Activated naive CD8-positive, alpha-beta T cell treated with anti-CD3 and anti-CD28 coated beads for 36 hours (primary cell): ENCODE data around the gene EXD1. TPM values are rescaled to one million over a fixed set of nuclear protein-coding genes. Genes with fewer than 3 reads are reported as not detected.
"Not testable (repeated sequence)": the region's sequence is repeated elsewhere in the genome, so short reads cannot be mapped to it uniquely, and the experiment has no call there.

Source experiments
- DNase-seq: peaks from one replicate; pipeline ENCODE4 v3.0.0; 2021
- H3K27ac Mint-ChIP-seq: one replicate; pipeline ENCODE4 v1.8.0; 2022; ENCODE audit warnings: mild to moderate bottlenecking, moderate library complexity, mixed read lengths
- H3K27me3 Mint-ChIP-seq: one replicate; pipeline ENCODE4 v1.8.0; 2022; ENCODE audit warnings: mild to moderate bottlenecking, mixed read lengths
- H3K36me3 Mint-ChIP-seq: one replicate; pipeline ENCODE4 v1.8.0; 2021; ENCODE audit warnings: mild to moderate bottlenecking, mixed read lengths
- H3K4me1 Mint-ChIP-seq: one replicate; pipeline ENCODE4 v1.8.0; 2021; ENCODE audit warnings: mixed read lengths
- H3K4me3 Mint-ChIP-seq: one replicate; pipeline ENCODE4 v1.8.0; 2022; ENCODE audit warnings: mild to moderate bottlenecking, moderate library complexity, mixed read lengths
- H3K9me3 Mint-ChIP-seq: one replicate; pipeline ENCODE4 v1.8.0; 2022; ENCODE audit warnings: mixed read lengths
- total RNA-seq, 2 experiments: library from RNA; stranded (reverse); gene quantifications; one replicate each; pipeline ENCODE4 v1.2.3, GENCODE V29; 2021

EXD1 gene
- total RNA-seq, 2 experiments from 2014 or later, result not detected

GRCh38 chr15:41135580-41135979 lies 95.0 kb downstream of the EXD1 start:
- not testable (repeated sequence) for H3K27ac Mint-ChIP-seq, H3K4me1 Mint-ChIP-seq, H3K27me3 Mint-ChIP-seq, DNase-seq, H3K36me3 Mint-ChIP-seq, H3K4me3 Mint-ChIP-seq, H3K9me3 Mint-ChIP-seq

- Mint-ChIP-seq H3K27me3 (peaks cover 4% of the 10 kb centered on the region), H3K27ac (no peak overlapping the region), H3K36me3 (no peaks in the 10 kb centered on the region), H3K9me3 (no peaks in the 10 kb centered on the region), H3K4me1 (no peaks in the 10 kb centered on the region), H3K4me3 (no peak overlapping the region)
- DNase-seq, result no peak
Measured at GRCh38 chr15:41133454-41133853, 97.1 kb downstream of the EXD1 start.

Other genes starting within 250 kb of the EXD1 start
- gene INO80, start 114.5 kb downstream of the EXD1 start, total RNA-seq, result 10 to 100 TPM; 26.1 to 26.3 TPM
- 10 to 100 TPM; 29.1 to 32.8 TPM for gene CHP1, start 511 bp upstream of the EXD1 start, total RNA-seq
- gene OIP5, start 101.8 kb upstream of the EXD1 start, total RNA-seq, result 10 to 100 TPM; 21.6 to 23.0 TPM
- gene NUSAP1, start 102.1 kb upstream of the EXD1 start, total RNA-seq, result 100 to 1,000 TPM; 155 to 165 TPM
- gene NDUFAF1, start 171.7 kb upstream of the EXD1 start, total RNA-seq, result 10 to 100 TPM; 15.3 to 15.7 TPM
- gene RTF1, start 186.3 kb upstream of the EXD1 start, total RNA-seq, result 10 to 100 TPM; 26.8 to 30.3 TPM